Activated CD8-positive, alpha-beta T cell treated with anti-CD3 and anti-CD28 coated beads for 36 hours (primary cell): ENCODE data around the gene ITPR1. TPM values are rescaled to one million over a fixed set of nuclear protein-coding genes. Genes with fewer than 3 reads are reported as not detected.

ENCODE experiments used
- ATAC-seq: fragments of 200-7000 bp; cut with Tn5 transposase; one replicate; pipeline ENCODE4 v1.10.0; 2021; ENCODE audit warnings: mild to moderate bottlenecking, moderate library complexity
- CTCF ChIA-PET: fragments of 350-600 bp; sonication (Branson Sonifier 250); formaldehyde crosslinking; loops from one replicate; lab custom pipeline; 2021; ENCODE audit warnings: antibody characterized with exemption; lab: Charles Lee
- POLR2A ChIA-PET: fragments of 350-600 bp; sonication (Branson Sonifier 250); formaldehyde crosslinking; loops from one replicate; lab custom pipeline; 2021; ENCODE audit warnings: antibody characterized with exemption; lab: Charles Lee
- DNase-seq: peaks from one replicate; pipeline ENCODE4 v3.0.0-alpha.2; 2020
- H3K27ac Mint-ChIP-seq: one replicate; pipeline ENCODE4 v1.8.0; 2021; ENCODE audit warnings: mild to moderate bottlenecking, mixed read lengths
- H3K27me3 Mint-ChIP-seq: one replicate; pipeline ENCODE4 v1.8.0; 2021; ENCODE audit warnings: mixed read lengths
- H3K36me3 Mint-ChIP-seq: one replicate; pipeline ENCODE4 v1.8.0; 2021; ENCODE audit warnings: low read depth, mixed read lengths
- H3K4me1 Mint-ChIP-seq: one replicate; pipeline ENCODE4 v1.8.0; 2021; ENCODE audit warnings: low read depth, mixed read lengths
- H3K4me3 Mint-ChIP-seq: one replicate; pipeline ENCODE4 v1.8.0; 2021; ENCODE audit warnings: mild to moderate bottlenecking, moderate library complexity, mixed read lengths
- H3K9me3 Mint-ChIP-seq: one replicate; pipeline ENCODE4 v1.8.0; 2021; ENCODE audit warnings: mixed read lengths
- intact Hi-C: fragments of 100-400 bp; cut with micrococcal nuclease; formaldehyde crosslinking; loops from one replicate; pipeline ENCODE4 v1.10.0; 2022
- total RNA-seq, 2 experiments: library from RNA; stranded (reverse); gene quantifications; one replicate each; pipeline ENCODE4 v1.2.3, GENCODE V29; 2021
- TF ChIP-seq, protein P1 (sequence below): fragments of 200-600 bp; IDR thresholded peaks from one replicate; pipeline ENCODE4 v1.8.0; 2022; ENCODE audit warnings: antibody characterized with exemption, mild to moderate bottlenecking

ITPR1 gene
- total RNA-seq, 2 experiments from 2014 or later = 93.9 to 98.2 TPM

- Mint-ChIP-seq H3K36me3 (peaks cover 69% of the 10 kb centered on the region), H3K4me1 (peaks cover 36% of the 10 kb centered on the region), H3K27me3 (no peaks in the 10 kb centered on the region), H3K4me3 (no peak overlapping the region), H3K27ac (no peak overlapping the region), H3K9me3 (no peaks in the 10 kb centered on the region)
- intact Hi-C loops = no loop called here
- ATAC-seq (no peak), DNase-seq (no peak)
- CTCF ChIA-PET = interaction anchor here (0.6 to 1.7 kb wide), 5 partner anchors 8 to 87 kb away, joined by 3 to 8 read pairs (median 3); no protein-coding TSS in a partner anchor
- TF ChIP-seq, protein P1, sequence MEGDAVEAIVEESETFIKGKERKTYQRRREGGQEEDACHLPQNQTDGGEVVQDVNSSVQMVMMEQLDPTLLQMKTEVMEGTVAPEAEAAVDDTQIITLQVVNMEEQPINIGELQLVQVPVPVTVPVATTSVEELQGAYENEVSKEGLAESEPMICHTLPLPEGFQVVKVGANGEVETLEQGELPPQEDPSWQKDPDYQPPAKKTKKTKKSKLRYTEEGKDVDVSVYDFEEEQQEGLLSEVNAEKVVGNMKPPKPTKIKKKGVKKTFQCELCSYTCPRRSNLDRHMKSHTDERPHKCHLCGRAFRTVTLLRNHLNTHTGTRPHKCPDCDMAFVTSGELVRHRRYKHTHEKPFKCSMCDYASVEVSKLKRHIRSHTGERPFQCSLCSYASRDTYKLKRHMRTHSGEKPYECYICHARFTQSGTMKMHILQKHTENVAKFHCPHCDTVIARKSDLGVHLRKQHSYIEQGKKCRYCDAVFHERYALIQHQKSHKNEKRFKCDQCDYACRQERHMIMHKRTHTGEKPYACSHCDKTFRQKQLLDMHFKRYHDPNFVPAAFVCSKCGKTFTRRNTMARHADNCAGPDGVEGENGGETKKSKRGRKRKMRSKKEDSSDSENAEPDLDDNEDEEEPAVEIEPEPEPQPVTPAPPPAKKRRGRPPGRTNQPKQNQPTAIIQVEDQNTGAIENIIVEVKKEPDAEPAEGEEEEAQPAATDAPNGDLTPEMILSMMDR = no peak
- POLR2A ChIA-PET = interaction anchor here (0.8 to 2.2 kb wide), 4 partner anchors 14 to 171 kb away, joined by 4 to 14 read pairs (median 6); partner anchors contain the start of gene BHLHE40
Observed at GRCh38 chr3:4807381-4808280, 314.5 kb downstream of the ITPR1 start.

DNA sequence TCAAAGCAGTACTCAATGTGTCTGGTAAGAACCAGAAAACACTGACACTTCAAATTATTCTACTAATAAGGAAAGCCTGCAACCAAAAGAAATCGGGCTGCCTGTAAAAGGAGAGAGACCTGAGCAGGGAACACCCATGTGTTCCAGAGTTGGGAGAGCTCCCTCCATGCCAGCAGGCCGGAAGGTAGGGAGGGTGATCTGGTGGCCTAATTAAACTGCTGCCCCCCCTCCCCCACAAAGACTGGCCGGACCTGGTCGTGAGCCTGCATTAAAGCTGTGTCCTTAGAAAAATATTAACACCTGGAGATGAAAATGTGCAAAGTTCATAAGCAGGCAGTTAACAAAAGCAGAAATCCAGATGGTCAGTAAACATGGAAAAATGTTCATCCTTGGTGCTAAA, 315.5 kb downstream of the ITPR1 start:
- Mint-ChIP-seq H3K36me3 (peaks cover 69% of the 10 kb centered on the region), H3K9me3 (no peaks in the 10 kb centered on the region), H3K27ac (no peak overlapping the region), H3K27me3 (no peaks in the 10 kb centered on the region), H3K4me1 (peaks cover 31% of the 10 kb centered on the region), H3K4me3 (no peak overlapping the region)
- POLR2A ChIA-PET = no interaction called here
- intact Hi-C loops = no loop called here
- ATAC-seq = no peak
- TF ChIP-seq, protein P1 = no peak
- no peak for DNase-seq
- CTCF ChIA-PET = interaction anchor here (1.4 kb wide), 1 partner anchor 13 kb away, joined by 3 read pairs; no protein-coding TSS in a partner anchor

GRCh38 chr3:4809922-4810321, 316.8 kb downstream of the ITPR1 start:
- POLR2A ChIA-PET = interaction anchor here (1.1 kb wide), 1 partner anchor 12 kb away, joined by 6 read pairs; no protein-coding TSS in a partner anchor
- ATAC-seq = no peak
- no peak for DNase-seq

GRCh38 chr3:4812591-4812990, 319.4 kb downstream of the ITPR1 start:
- DNase-seq (no peak), ATAC-seq (no peak)
- intact Hi-C loops = no loop called here
- TF ChIP-seq, protein P1 = no peak
- Mint-ChIP-seq H3K9me3 (peaks cover 8% of the 10 kb centered on the region), H3K4me3 (no peak overlapping the region), H3K36me3 (peaks cover 69% of the 10 kb centered on the region), H3K27me3 (no peaks in the 10 kb centered on the region), H3K4me1 (peaks cover 4% of the 10 kb centered on the region), H3K27ac (no peak overlapping the region)
- POLR2A ChIA-PET = interaction anchor here (1.1 kb wide), 1 partner anchor 10 kb away, joined by 4 read pairs; no protein-coding TSS in a partner anchor
- CTCF ChIA-PET = interaction anchor here (1.0 kb wide), 1 partner anchor 101 kb away, joined by 3 read pairs; no protein-coding TSS in a partner anchor

More at GRCh38 chr3:4809922-4810321, 316.8 kb downstream of the ITPR1 start:
- no peaks in the 10 kb centered on the region for H3K9me3 Mint-ChIP-seq
- CTCF ChIA-PET = interaction anchor here (0.8 to 1.7 kb wide), 2 partner anchors 98 to 166 kb away, joined by 3 to 6 read pairs; no protein-coding TSS in a partner anchor
- H3K4me1 Mint-ChIP-seq = peaks cover 20% of the 10 kb centered on the region
- H3K36me3 Mint-ChIP-seq = peaks cover 70% of the 10 kb centered on the region
- intact Hi-C loops = no loop called here
- TF ChIP-seq, protein P1 = no peak
- no peak overlapping the region for H3K4me3 Mint-ChIP-seq
- no peaks in the 10 kb centered on the region for H3K27me3 Mint-ChIP-seq
- peak overlapping the region; percentile 19 for H3K27ac Mint-ChIP-seq
